GM19438 (cell line): ENCODE measurements around the gene ADGRV1.
"Not testable (repeated sequence)": the region's sequence is repeated elsewhere in the genome, so short reads cannot be mapped to it uniquely, and the experiment has no call there.

Source experiments
- ATAC-seq: cut with Tn5 transposase; IDR thresholded peaks from one replicate; pipeline ENCODE4 v1.9.1; 2021; ENCODE audit warnings: low read depth; ENCODE audit not compliant: unreplicated experiment

Gene ADGRV1

DNA sequence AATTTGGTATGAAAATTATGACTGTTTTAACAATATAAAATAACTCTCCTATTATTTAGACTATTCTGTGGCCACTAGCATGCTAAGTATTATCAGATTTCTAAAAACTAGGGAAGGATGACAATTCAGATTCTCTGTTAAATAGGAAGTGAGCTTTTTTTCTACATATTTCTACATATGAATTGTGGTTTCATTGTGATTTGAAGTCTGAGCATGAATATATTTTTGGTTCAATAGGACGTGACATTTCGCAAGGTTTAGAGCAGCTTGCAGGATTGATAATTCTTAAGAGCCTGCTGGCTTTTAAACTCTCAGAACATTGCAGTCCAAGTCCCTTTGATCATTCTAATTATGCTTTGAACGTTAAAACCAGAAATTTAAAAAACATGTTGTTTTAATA is 82.9 kb downstream of the ADGRV1 start:
- no peak for ATAC-seq

DNA sequence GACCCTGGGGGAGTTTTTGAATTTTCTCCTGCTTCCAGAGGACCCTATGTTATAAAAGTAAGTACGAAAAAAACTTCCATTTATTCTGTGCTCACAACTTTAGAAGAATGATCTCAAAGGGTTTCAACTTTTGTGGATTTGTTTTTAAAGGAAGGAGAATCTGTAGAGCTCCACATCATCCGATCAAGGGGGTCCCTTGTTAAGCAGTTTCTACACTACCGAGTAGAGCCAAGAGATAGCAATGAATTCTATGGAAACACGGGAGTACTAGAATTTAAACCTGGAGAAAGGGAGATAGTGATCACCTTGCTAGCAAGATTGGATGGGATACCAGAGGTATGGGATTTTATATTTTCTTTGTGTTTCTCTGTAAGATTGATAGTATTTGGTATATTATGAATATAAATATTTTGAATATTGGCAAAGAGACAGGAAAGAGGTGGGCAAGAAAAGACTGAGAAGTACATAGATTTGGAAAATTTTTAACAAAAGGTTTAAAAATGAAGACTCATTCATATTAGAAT is 84.2 kb downstream of the ADGRV1 start:
- no peak for ATAC-seq

GRCh38 chr5:90644132-90644531 is 85.5 kb downstream of the ADGRV1 start:
- no peak for ATAC-seq

DNA sequence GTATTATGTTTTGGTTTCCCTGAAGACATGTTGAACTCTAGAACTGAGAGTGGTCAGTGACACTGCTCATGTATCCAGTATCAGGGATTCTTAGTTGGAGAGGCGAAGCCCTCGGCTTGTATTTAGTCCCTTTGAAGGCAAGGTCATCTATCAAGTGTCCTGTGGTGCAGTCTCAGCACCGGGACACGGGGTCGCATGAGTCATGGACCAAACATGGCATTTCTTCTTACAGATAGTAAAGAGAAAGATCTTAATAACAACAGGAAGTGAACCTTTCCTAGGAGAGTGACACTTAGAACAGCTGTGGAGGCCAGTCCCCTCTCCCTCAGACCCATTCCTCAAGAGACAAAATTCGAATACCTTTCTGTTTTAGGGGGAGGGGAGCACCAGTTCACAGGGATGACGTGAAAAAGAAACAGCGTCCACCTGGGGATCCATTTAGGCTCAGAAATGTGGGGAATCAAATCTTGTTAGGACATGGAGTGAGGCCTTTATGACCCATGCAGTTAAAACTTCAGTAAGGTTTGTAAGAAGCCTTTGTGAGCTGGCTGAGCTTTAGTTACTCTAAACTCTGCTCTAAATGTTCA is 86.5 kb downstream of the ADGRV1 start:
- ATAC-seq, result no peak

DNA sequence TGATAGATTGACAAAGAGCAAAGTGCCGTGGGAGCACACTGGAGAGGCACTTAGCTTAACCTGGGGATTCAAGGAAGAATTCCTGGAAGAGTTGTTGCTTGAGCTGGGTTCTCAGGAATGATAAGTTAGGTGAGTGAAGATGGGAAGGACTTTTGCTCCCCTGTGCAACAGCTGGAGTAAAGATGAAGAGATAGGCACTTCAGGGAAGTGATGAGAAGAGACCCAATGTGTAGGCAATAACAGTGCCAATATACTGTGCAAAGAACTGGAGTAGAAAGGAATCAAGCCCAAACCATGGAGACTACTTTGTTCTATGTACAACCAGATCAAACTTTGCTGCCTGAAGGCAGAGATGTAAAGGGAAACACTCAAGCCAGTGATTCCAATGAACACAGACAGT is 92.2 kb downstream of the ADGRV1 start:
- no peak for ATAC-seq

DNA sequence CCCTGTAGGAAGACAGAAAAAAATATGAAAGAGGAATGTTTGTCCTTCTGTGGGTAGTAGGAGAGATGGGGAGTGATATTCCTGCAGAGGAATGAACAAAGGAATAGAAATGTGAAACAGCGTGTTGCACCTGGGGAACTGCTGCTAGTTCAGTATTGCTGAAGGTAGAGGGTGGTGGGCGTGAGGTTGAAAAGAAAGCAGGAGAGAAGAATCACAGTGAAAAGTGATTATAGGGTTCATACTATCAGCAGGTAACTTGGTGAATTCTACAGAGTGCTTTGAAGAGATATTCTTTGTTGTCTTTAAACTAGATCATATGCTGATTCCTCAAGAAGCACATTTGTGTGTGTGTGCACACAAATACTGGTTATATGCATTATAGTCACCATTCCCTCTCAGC is 95.6 kb downstream of the ADGRV1 start:
- no peak for ATAC-seq

- no peak for ATAC-seq
These were observed 96.8 kb downstream of the ADGRV1 start for GRCh38 chr5:90655423-90655822.

DNA sequence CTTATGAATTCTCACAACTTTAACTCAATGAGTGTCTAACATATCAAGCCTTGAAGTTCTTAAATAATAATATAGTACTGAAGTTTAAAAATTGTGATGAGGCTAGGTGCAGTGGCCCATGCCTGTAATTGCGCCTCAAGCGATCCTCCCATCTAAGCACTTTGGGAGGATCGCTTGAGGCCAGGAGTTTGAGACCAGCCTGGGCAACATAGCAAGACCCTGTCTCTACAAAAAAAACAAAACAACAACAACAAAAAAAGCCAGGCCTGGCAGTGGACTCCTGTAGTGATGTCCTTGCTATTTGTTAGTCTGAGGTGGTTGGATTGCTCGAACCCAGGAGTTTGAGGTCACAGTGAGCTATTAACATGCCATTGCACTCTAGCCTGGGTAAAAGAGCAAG is 98.4 kb downstream of the ADGRV1 start:
- ATAC-seq, result no peak

- ATAC-seq, result no peak
These were observed 99.2 kb downstream of the ADGRV1 start for GRCh38 chr5:90657788-90658187.

GRCh38 chr5:90658620-90659019 is 100.0 kb downstream of the ADGRV1 start:
- no peak for ATAC-seq

DNA sequence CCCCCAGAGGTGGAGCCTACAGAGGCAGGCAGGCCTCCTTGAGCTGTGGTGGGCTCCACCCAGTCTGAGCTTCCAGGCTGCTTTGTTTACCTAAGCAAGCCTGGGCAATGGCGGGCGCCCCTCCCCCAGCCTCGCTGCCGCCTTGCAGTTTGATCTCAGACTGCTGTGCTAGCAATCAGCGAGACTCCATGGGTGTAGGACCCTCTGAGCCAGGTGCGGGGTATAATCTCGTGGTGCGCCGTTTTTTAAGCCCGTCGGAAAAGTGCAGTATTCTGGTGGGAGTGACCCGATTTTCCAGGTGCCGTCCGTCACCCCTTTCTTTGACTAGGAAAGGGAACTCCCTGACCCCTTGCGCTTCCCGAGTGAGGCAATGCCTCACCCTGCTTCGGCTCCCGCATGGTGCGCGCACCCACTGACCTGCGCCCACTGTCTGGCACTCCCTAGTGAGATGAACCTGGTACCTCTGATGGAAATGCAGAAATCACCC is 109.5 kb downstream of the ADGRV1 start:
- ATAC-seq, result not testable (repeated sequence)

- ATAC-seq, result no peak
These were observed 116.6 kb downstream of the ADGRV1 start for GRCh38 chr5:90675222-90675621.

- no peak for ATAC-seq
These were observed 122.4 kb downstream of the ADGRV1 start for GRCh38 chr5:90680921-90681563.

DNA sequence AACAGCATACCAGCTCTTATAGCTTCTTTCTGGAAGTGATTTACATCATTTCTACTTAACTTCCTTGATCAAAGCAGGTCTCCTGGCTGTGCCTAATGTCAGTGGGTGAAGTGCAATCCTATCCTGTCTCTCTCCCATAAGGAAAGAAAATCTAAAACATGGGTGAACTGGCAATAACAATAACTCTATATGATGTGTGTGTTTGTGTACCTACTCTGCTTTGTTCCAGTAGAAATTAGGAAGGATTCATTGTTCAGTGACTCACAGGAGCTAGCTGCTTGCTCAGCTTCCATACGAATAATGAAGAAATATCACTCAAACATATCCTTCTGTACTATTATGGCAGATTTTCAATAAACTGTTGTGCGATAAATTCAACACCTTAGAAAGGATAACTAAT is 123.7 kb downstream of the ADGRV1 start:
- no peak for ATAC-seq

GRCh38 chr5:90685425-90686022 is 126.9 kb downstream of the ADGRV1 start:
- ATAC-seq, result no peak

GRCh38 chr5:90686363-90686762 is 127.8 kb downstream of the ADGRV1 start:
- ATAC-seq, result not testable (repeated sequence)

GRCh38 chr5:90687458-90687857 is 128.9 kb downstream of the ADGRV1 start:
- ATAC-seq, result not testable (repeated sequence)

DNA sequence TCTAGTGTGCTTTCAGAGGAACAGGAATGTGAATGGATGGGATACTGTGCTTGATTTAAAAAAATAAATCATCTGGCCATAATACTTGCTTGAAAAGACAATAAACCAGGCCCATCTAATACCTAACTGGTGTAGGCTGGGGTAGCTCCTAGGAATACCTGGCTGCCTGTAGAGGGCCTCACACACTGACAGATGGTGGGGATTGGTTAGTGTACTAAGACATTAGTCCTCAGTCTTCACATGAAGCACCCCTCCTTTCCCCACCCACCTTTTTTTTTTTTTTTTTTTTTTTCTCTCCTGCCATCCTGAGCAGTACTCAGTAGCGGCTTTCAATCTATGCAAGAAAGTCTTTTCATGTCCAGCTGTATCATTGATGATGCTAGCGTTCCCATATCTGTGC is 130.5 kb downstream of the ADGRV1 start:
- ATAC-seq, result no peak

DNA sequence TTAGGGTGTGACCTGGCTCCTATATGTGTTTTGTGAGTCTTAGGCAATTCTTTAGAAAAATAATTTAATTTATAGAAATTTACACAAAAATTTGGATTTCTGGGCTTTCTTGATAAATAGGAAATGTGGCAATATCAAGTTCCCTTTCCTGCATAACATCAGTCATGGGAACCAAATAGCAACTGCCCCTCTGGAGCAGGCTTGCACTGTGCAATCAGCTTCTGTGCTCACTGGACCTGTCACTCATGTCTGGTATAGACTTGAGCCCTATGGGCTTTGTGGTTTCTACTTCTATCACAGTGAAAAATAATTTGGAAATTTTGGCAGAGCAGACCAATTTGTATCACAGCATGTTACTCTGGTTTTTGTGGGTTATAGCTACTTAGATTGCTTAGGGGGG is 131.7 kb downstream of the ADGRV1 start:
- ATAC-seq, result no peak

GRCh38 chr5:90691533-90691932 is 132.9 kb downstream of the ADGRV1 start:
- no peak for ATAC-seq

DNA sequence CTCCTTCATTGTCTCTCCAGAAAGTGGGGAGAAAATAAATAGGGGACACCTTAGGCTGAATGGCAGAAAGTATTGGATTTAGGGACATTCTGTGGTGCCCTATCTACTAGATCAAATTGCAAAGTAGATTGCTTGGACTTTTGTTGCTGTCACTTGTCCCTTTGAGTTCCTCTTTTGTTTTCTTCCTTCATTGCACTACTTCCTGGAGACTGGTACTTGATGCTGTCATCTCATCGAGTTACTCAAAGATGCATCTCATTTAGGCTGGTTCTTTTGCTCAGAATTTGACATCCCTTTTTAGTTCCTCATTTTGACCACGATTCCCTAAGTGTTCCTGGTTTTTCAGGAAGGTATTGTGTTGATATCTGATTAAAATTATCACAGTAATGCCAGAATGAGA is 137.6 kb downstream of the ADGRV1 start:
- ATAC-seq, result no peak

GRCh38 chr5:90700299-90700698 is 141.7 kb downstream of the ADGRV1 start:
- no peak for ATAC-seq
